ENCODE data around the gene C17orf67.
A peak's percentile ranks its signal among the peaks of the same experiment; 100 is the strongest.

- TF ChIP-seq ELF4 (IDR thresholded peaks at IDR 0.05) = no peak
- no peak for TF ChIP-seq ZNF384 (IDR thresholded peaks at IDR 0.05)
- TF ChIP-seq SP1 (IDR thresholded peaks at IDR 0.05) = no peak
- no peak for TF ChIP-seq ARNT (IDR thresholded peaks at IDR 0.05)
- no peak for TF ChIP-seq NFRKB (IDR thresholded peaks at IDR 0.05)
- TF ChIP-seq LEF1 (IDR thresholded peaks at IDR 0.05; ENCODE audit: borderline replicate concordance) = no peak
- TF ChIP-seq FOXK2 (IDR thresholded peaks at IDR 0.05) = no peak
- no peak for TF ChIP-seq BHLHE40 (IDR thresholded peaks at IDR 0.05; ENCODE audit: borderline replicate concordance)
- no peak for TF ChIP-seq FOXA1 (IDR thresholded peaks at IDR 0.05)
- no peak for TF ChIP-seq TARDBP (IDR thresholded peaks at IDR 0.05)
- TF ChIP-seq HDGF (IDR thresholded peaks at IDR 0.05; ENCODE audit: borderline replicate concordance) = no peak
- TF ChIP-seq, protein P1, sequence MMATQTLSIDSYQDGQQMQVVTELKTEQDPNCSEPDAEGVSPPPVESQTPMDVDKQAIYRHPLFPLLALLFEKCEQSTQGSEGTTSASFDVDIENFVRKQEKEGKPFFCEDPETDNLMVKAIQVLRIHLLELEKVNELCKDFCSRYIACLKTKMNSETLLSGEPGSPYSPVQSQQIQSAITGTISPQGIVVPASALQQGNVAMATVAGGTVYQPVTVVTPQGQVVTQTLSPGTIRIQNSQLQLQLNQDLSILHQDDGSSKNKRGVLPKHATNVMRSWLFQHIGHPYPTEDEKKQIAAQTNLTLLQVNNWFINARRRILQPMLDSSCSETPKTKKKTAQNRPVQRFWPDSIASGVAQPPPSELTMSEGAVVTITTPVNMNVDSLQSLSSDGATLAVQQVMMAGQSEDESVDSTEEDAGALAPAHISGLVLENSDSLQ (IDR thresholded peaks at IDR 0.05) = peak; percentile 72
- TF ChIP-seq SUZ12 (IDR thresholded peaks at IDR 0.05) = no peak
- TF ChIP-seq FOXM1 (IDR thresholded peaks at IDR 0.05; ENCODE audit: borderline replicate concordance) = no peak
Measured at GRCh38 chr17:56824503-56824902, 9.2 kb downstream of the C17orf67 start.

Data from HEK293T (cell line).